G401 (cell line): ENCODE measurements around the gene PLA2G4A. TPM values are rescaled to one million over a fixed set of nuclear protein-coding genes. Genes with fewer than 3 reads are reported as not detected.

Source experiments
- DNase-seq: peaks from one replicate; pipeline ENCODE4 v3.0.0-alpha.2; 2015; ENCODE audit warnings: low spot score
- in situ Hi-C: cut with HindIII; loops from 2 replicates; pipeline ENCODE4 v1.10.0; 2016; ENCODE audit warnings: low sequenced_read_pairs, mixed read lengths
- total RNA-seq: library from RNA; depleted of rRNA; stranded (reverse); fragments of >200 nt; shearing (Covaris generic); gene quantifications from 2 replicates; pipeline ENCODE4 v1.2.3, GENCODE V29; 2014

PLA2G4A gene
- total RNA-seq, 1 experiment from 2014 or later, result not detected

DNA sequence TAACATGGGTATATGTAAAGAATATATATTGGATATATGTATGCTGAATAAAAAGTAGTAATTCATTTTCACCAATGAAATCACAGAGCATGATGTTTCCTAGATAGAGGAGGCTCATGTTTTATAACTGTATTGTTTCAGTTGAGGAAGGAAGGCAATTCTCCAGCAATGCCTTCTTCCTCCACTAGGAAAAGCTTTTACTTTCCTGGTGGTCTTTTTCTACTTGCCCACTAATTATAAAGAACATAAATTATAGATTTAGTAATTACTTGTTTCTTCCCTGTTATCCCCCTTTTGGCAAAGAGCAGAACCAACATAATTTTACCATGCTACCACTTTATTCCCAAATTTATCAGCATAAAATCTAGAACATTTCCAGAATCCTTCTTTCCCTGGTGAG, 159.0 kb downstream of the PLA2G4A start:
- no peak for DNase-seq
- in situ Hi-C loops, result no loop called here

DNA sequence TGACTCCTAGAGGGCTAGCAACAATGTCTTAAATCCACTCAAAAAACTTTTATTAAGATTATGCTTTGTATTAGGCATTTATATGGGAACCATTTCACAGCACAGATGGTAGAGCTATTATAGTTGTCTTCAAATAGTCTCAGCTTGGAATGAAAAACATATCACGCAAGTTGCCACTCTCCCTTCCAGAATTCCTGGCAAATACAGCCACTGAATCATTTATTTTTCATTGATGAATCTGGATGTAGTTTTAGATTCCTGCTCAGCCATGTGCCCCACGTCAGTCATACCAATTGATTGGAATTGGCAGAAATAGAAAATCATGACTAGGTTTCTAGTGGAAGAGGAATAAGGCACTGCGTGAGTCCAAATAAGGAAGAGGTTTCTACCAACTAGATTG, 165.2 kb downstream of the PLA2G4A start:
- in situ Hi-C loops, result no loop called here
- no peak for DNase-seq

DNA sequence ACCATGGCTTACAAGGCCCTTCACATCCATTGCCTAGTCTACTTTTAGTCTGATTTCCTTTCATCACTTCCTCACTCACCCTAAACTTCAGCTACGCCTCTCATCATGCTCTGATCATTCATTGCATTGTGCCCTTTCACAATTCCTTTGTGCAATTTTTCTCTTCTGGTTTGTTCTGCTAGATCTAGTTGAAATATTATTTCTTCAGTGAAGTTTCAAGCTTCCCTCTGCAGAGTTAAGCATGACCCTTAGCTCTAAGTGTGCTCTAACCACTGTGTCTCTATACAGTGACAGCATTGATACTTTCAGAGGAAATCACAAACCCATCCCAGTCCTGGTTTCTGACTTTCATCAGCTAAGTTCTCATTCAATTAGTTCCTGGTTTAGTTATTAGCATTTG, 166.1 kb downstream of the PLA2G4A start:
- in situ Hi-C loops, result no loop called here

DNA sequence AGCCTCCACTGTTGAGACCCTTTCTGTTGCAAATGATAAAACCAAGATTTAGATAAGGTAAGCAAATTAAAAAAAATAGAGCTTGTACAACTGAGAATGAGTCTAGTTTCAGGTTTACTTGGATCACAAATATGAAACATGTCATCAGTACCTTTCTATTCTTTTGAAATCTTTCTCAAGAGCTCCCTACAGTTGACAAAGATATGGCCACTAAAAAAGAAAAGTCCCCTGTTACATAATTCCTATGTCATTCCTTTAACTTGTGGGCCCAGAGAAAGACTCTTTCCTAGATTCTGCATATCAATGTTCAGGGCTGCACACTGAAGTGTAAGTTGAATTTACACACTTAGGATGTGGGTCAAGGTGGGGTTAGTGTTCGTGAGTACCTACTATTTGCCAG, 168.1 kb downstream of the PLA2G4A start:
- no peak for DNase-seq
- in situ Hi-C loops, result no loop called here

More for the DNA sequence above, 166.1 kb downstream of the PLA2G4A start:
- DNase-seq, result no peak

DNA sequence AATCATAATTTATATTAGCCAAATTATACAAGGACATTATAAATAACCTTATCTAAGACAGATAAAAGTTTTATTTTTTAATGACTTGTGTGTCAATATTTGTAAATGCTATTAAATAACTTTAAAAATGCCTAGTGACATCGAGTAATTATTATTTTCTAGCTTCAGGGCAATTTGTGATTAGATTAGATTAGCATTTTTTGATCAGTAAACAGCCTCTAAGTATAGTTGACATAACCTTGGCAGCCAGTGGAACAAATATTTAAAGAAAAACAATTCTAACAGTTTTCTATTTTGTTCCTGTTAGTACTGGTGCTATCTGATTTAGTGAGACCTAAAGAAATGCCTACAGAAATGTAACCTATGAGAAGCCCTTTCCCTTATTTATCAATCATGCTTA, 169.1 kb downstream of the PLA2G4A start:
- in situ Hi-C loops, result no loop called here
- DNase-seq, result no peak

DNA sequence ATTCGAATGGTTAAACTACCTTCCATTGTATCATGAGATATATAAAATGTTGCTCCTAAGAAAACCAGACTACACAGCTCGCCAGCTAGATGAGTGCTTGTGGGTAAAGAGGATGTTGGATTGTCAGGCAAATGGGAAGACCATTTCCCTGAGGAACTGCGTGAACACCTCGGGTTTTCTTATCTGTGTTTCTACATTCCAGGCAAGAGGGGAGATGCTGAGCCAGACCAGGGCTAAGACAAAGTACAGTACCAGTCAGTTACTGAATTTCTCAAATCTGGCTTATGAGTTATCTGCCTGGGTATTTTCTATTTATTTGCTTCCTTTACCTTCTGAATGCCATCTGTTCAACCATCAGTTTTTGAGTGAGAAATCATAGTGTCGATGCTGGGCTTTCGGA, 170.8 kb downstream of the PLA2G4A start:
- in situ Hi-C loops, result no loop called here
- no peak for DNase-seq

DNA sequence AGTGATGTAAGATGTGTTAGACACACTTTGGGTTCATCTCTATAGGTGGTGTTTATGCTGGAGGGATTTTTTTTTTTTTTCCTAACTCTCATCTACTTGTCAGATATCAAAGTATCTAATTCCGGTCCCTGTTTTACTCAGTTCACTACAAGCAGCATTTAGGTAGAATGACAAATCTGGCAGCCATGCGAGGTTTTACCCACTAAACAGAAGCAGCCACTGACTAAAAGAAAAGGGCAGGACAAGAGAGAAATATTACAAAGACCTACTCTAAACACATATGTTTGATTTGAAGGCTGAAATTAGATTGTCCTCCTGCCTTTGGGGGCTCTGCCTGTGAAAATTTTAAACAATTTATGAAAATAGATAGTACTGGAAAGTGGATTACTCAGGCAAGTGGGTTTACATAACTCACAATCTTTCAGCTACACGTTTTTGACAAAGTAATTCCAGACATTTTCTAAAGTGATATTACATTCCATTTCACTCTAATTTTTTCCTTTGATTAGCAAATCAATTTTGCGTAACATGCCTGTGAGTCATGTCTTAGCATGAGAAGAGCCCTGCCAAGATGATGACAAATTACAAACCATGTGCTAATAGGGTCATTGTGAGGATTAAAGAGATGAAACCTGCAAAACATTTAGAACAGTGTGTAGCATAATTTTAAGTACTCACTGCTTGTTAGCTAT, 172.6 kb downstream of the PLA2G4A start:
- DNase-seq, result no peak
- in situ Hi-C loops, result no loop called here

DNA sequence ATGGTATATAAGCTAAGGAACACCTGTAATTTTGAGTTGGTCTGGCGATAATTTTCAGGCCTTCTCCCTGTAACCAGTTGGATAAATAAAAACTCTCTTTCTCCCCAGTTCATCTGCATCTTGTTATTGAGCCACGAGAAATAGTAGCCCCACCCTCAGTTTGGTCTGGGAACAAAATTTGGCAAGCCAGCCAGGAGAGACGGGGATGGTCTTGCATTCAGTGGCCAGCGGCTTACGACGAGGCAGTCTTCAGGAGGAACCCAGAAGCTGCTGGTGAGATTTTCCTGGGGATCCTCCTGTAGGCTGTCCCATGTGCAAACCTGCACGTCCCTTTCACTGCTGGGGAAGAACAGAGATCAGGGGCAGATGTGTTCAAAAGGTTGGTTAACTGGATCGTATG, 174.6 kb downstream of the PLA2G4A start:
- DNase-seq, result no peak
- in situ Hi-C loops, result no loop called here

DNA sequence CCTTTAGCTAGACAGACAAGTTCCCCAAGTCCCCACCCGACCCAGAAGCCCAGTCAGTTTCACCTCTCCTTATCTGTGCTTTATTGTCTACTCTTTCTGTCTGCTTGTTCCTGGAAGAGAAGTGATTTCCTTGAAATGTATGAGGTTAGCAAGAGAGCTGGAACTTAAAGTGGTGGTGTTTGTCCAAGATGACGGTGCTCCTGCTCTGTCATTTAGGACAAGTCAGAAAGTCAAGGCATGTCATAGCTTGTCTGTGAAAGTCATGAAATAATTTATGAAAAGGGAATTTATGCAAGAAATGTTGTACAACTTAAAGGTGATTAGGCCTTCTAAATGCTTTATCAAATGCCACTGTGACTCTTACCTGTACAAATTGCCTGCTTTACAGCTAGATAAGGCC, 178.1 kb downstream of the PLA2G4A start:
- no peak for DNase-seq
- in situ Hi-C loops, result no loop called here

DNA sequence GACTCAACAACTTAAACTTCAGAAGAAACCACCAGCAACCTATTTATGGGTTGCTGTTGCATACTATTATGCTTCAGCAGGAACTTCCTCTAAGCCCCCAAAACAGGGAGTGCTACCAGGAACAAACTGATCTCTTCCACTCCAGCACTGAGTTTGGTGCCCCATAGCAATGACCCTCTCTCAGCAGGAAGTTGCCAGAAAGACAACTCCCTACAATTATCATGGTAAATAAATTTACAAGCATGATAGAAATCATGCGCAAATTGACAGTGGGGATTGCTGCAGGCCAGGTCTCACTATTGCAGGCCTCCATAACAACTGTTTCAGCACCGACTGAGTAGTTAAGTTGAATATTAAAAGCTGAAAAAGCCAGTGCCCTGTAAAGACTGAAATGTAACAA, 180.6 kb downstream of the PLA2G4A start:
- in situ Hi-C loops, result no loop called here
- DNase-seq, result no peak

DNA sequence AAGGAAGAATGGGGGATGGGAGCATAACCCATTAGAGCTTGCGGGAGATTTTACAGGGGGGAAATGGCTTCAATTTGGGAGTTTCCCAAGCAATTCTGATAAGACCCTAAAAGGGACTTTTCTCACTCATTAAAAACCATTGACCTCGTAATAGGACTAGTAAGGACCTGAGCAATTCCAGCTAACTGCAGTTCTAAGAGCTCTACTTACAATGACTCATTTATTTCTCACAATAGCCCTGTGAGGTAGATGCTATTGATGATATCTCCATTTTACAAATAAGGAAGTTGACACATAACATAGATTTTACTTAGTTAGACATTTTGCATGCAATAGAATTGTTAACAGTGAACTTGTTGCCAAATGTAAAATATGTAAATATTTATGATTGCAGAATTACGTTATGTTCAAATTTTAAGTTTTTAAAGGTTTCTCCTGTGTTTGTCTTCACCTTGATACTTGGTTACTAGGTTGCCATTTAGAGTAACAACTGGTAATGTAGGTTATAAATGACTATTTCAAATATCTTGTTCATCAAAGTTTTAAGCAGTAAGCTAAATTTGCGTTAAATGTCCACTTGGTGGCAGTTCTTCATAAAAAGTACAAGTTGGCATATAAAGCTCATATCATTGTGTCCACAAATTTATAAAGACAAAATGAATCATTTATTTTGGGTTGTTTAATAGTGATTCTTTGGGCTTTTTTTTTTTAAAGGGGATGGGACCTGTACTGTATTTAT, 182.0 kb downstream of the PLA2G4A start:
- in situ Hi-C loops, result no loop called here
- DNase-seq, result no peak

DNA sequence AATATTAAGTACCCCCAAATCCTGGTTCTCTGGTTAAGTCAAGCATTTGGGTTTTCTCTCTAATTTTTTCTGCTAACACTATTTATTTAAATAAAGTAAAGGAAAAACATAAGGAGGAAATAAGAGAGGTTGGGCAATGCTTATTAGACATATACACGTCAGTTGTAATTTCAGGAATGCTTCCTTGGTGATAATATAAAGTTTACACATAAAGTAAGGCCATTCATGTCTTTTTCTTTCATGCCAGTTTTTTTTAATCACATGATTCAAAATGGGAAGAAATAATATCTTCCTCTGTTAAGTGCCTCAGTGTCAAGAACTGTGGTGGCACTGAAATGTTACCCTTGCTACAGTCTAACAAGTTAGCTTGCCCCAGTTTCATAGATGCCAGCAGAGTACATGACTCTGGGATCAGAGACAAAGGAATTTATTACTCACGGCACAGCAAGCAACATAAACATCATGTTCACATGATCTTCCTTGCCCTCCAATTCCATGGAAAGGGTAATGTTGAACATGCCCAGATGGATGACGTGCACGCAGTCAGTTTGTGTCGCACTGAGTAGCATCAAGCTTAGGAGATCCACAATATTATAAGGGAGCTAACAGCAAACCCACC, 184.9 kb downstream of the PLA2G4A start:
- in situ Hi-C loops, result no loop called here
- no peak for DNase-seq

DNA sequence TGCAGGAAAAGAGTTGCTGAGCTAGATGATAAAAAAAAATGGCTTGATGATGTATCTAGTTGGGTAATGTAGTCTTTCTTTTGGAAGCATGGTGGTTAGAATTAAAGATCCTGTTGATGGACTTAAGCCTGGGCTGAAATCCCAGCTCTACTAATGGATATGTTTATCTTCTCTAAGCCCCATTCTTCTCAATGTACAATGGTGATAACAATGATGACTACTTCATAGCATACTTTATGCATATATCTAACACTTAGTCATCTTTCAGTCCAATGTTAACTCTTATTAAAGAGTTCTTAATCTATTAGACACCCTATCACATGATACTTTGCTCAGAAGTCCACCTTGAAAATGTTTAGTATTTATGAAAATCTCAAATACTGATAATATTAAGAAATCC, 189.5 kb downstream of the PLA2G4A start:
- in situ Hi-C loops, result no loop called here
- DNase-seq, result no peak

DNA sequence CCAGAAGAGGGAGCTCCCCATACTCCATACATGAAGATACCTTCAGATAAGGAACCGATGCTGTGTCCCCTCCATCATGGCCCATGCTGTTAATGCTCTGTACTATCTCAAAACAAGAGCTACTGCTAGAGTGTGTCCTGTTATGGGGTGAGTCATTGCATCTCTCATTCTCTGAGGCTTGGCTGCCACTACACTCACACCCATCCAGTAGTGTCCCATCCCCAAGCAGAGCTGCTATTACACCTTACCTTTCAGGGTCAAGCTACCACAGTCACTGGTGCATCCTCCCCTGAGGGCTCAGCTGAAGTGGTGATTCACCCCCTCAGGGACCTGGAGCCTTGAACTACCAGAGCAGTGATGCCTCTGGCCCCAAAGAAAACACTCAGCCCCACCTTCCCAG, 198.5 kb downstream of the PLA2G4A start:
- in situ Hi-C loops, result no loop called here
- no peak for DNase-seq

DNA sequence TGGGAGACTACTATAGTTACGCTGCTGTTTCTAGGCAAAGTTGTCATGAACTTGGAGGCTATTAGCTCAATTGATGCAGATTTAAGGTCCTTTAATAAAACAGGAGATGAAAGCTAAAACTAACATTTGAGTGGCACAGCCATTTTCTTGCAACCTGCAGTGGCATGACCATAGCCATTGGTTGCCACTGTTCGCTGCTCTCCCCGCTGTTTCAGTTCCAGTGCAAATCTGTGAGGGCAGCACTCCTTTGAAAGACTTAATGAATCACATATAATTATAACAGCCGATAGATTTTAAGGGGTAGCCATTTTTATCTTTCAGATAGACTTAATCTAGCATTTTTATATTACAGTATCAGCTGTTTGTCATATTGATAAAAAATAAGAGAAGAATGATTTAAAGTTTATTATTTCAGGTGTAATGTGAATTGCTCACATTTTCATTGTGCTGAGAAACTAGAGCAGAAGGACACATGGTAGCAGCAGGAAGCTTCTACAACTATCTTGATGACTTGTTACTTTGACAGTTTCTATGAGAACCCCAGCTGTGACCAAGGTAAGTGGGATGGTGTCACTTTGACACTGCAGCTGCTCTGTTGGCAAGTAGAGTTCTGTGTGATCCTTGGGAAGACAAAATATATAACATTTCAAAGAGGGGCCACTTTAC, 203.7 kb downstream of the PLA2G4A start:
- peak; percentile 36 for DNase-seq
- in situ Hi-C loops, result no loop called here

DNA sequence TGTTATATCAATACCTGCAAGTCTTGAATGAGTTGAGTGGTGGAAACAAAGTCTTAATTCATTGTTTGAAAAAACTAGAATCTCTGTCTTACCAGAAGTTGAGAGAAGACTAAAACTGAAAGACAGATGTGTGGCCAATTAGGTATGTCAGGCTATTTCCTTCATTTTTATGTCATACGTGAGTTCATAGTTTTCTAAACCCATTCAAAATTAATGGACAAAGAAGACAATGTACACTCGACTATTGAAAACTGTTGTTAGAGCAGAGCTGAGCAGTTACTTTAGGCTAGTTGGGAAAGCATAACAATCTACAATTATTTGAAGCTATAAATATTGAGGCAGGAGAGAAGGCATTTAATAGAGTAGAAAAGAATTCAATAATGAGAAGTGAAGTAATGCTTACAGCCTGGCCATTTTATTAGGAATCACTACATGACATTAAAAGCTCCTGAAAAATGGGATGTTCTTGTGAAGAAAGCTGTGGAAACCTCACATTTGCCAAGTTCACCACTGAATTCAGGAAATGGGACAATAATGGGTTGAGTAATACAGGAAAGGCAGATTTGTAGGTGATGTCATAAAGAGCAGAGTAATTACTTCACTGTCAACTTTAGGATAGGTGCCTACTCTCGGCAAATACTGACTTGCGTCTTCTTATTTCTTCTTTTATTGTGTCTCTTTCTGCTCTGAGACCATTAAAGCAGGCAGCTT, 204.4 kb downstream of the PLA2G4A start:
- in situ Hi-C loops, result no loop called here
- DNase-seq, result no peak

DNA sequence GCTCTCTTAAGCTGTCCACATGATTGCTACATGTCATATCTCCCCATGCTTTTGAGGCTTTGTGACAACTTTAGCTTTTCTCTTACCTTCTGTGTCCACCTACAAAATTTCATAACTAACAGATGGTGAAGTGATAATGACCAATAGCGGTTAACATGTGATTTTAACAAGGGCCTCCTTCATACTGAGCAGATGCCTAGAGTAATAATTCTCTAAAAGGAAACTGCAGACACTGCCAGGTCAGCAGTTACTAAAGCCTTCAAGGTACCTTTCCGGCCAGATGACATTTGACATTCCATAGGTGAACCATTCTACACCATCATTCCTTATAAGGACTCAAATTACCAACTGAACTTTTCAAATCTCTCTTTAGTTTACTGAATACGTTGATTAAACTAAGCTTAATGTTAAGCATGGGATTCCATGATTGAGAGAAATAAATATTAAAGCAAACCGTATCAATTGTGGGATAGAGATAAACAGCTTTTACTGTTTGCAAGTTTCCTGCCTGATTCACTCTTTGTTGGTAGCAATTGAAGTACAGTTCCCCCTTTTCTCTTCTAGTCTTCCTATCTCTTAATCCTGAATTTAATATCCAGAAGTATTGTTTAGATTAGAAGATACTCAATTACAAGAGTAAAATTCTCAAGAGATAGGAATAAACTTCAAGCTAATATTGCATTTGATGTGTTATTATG, 205.1 kb downstream of the PLA2G4A start:
- no peak for DNase-seq
- in situ Hi-C loops, result no loop called here

DNA sequence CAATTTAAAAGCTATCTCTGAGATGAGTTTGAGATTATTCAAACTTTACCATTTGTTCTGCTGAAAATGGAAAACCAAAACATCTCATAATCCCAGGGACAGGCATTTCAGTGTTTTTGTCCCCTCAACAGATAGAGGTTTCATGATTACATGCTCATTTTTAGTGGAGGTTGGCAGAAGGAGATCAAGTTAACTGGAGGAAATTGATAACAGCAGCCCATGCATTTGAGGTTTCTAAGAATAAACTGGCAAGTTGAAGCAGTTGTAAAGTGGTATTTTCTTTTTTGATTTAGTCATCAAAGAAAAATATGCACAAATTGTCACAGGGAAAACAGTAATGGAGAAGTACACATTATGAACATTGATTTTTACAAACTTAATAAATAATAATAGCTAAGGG, 205.8 kb downstream of the PLA2G4A start:
- no peak for DNase-seq
- in situ Hi-C loops, result no loop called here

DNA sequence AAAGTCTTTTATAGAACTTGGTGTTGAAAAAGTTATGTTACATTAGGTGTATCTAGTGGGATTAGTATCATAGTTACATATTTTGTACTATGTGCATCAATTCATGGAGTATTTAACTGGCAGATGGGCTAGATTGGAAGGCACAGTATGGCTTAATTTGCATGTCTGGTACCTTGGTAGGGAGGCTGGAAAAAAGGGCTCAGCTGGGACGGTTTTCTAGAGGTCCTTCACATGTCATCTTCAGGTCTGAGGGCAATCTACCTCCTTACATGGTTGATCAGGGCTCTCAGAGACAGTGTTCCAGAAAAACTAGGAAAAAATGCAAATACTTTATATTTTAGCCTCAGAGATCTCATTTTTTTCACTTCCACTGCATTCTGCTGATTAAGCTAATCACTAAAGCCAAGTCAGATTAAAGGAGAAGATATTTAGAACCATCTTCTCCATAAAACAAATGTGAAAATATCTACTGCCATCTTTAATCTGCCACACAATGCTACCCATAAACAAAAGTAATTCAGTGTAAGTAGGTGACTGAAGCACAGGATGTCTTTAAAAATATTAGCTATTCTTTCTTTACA, 209.3 kb downstream of the PLA2G4A start:
- in situ Hi-C loops, result no loop called here
- no peak for DNase-seq
